ENCODE data around the gene CBX2. TPM values are rescaled to one million over a fixed set of nuclear protein-coding genes. Genes with fewer than 3 reads are reported as not detected.

CBX2 gene
- total and polyA plus RNA-seq, 2 of the 4 experiments (the other 2 are of a cell fraction), result 2.0 to 3.2 TPM

DNA sequence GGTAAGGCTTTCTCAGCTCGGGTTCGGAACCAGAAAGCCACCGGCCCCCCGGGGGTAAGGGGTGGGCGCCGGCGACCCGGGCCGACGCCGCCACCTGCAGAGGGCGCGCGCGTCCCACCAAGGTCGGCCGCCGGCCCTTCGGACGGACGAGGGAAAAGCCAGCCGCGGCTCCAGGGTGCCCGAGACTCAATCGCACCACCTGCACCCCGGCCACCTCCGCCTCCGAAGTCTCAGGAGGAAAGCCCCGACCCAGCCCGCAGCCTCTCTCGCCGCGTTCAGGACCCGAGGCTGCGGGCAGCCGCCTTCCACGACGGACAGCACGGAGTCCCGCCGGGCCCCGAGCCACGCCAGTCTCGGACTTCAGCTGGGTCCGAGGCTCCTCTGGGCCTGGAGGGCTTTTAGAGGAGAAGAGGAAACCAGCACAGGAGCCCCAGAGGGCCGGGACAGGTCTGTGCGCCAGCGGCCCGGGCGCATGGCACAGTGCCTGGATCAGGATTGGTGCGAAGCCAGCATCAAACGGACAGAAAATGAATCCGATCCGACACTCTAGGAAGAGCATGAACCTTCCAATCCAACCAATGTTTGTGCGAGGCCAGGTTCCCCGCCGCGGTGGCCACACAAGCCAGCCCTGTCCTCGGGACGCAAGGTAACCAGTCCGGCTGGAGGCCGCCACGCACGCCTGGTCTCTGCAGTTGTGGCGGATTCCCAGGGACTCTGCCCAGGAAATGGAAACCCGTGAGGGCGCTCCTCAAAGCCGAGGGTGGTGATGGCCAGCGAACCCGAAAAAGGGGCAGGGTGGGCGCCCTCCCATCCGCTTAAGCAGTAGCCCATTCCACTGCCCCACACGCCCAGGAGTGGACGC lies 12.2 kb downstream of the CBX2 start:
- H2BK120ac ChIP-seq (ENCODE audit: low read depth, low read length), result no peak overlapping the region
- no peak overlapping the region; the same call in 1 of the 2 replicates for H3K4me3 ChIP-seq (ENCODE audit: insufficient read depth, low read depth, low read length)
- TF ChIP-seq RAD21 (IDR thresholded peaks at IDR 0.05; ENCODE audit: low read length) (peak; percentile 84), RCOR1 (IDR thresholded peaks at IDR 0.05; ENCODE audit: insufficient replicate concordance, low read length) (no peak), RFX5 (IDR thresholded peaks at IDR 0.05; ENCODE audit: low read depth, low read length) (no peak), MXI1 (IDR thresholded peaks at IDR 0.05; ENCODE audit: borderline replicate concordance, low read depth, low read length) (no peak), POLR2A (IDR thresholded peaks at IDR 0.05; ENCODE audit: low read depth, low read length) (no peak), MAZ (IDR thresholded peaks at IDR 0.05; ENCODE audit: borderline replicate concordance, low read depth, low read length) (peak; percentile 34; the same call in 1 of the 2 replicates), SMC3 (IDR thresholded peaks at IDR 0.05; ENCODE audit: low read depth, low read length) (peak; percentile 75), CHD1 (IDR thresholded peaks at IDR 0.05; ENCODE audit: low read depth, low read length) (no peak), MAFK (IDR thresholded peaks at IDR 0.05; ENCODE audit: low read depth, low read length) (no peak), NFE2L2 (IDR thresholded peaks at IDR 0.05; ENCODE audit: low read depth, low read length) (no peak), FOS (IDR thresholded peaks at IDR 0.05; ENCODE audit: low read depth, low read length) (no peak)
- TF ChIP-seq, protein P1, sequence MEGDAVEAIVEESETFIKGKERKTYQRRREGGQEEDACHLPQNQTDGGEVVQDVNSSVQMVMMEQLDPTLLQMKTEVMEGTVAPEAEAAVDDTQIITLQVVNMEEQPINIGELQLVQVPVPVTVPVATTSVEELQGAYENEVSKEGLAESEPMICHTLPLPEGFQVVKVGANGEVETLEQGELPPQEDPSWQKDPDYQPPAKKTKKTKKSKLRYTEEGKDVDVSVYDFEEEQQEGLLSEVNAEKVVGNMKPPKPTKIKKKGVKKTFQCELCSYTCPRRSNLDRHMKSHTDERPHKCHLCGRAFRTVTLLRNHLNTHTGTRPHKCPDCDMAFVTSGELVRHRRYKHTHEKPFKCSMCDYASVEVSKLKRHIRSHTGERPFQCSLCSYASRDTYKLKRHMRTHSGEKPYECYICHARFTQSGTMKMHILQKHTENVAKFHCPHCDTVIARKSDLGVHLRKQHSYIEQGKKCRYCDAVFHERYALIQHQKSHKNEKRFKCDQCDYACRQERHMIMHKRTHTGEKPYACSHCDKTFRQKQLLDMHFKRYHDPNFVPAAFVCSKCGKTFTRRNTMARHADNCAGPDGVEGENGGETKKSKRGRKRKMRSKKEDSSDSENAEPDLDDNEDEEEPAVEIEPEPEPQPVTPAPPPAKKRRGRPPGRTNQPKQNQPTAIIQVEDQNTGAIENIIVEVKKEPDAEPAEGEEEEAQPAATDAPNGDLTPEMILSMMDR (conservative IDR thresholded peaks at IDR 0.05; ENCODE audit: low read depth, low read length), result peak; percentile 81
- TF ChIP-seq, protein P2, sequence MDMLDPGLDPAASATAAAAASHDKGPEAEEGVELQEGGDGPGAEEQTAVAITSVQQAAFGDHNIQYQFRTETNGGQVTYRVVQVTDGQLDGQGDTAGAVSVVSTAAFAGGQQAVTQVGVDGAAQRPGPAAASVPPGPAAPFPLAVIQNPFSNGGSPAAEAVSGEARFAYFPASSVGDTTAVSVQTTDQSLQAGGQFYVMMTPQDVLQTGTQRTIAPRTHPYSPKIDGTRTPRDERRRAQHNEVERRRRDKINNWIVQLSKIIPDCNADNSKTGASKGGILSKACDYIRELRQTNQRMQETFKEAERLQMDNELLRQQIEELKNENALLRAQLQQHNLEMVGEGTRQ (IDR thresholded peaks at IDR 0.05; ENCODE audit: low read depth, low read length), result no peak
- no peak overlapping the region for H4K8ac ChIP-seq (ENCODE audit: low read depth in 2 of 2, low read length in 2 of 2)
- H2AK5ac ChIP-seq (ENCODE audit: low read depth, low read length), result no peak overlapping the region
- H2BK5ac ChIP-seq (ENCODE audit: low read depth, low read length, poor library complexity, severe bottlenecking), result no peak overlapping the region
- no peaks in the 10 kb centered on the region for H3K9me1 ChIP-seq (ENCODE audit: insufficient read depth, low read length)
- peaks cover 11% of the 10 kb centered on the region for H4K20me1 ChIP-seq (ENCODE audit: insufficient read depth, low read length)
- peak overlapping the region; percentile 20 for H3K4me2 ChIP-seq (ENCODE audit: low read depth, low read length)
- no peak overlapping the region for H3K14ac ChIP-seq (replicated peaks; ENCODE audit: low read depth, low read length)
- no peak overlapping the region for H4K5ac ChIP-seq (ENCODE audit: low read depth, low read length)
- CTCF ChIA-PET, result interaction anchor here (0.9 kb wide), 1 partner anchor 244 kb away, joined by 3 read pairs; no protein-coding TSS in a partner anchor
- no peak overlapping the region for H3K23ac ChIP-seq (ENCODE audit: low read depth, low read length)
- ATAC-seq (ENCODE audit: low read depth) (peak; percentile 37), DNase-seq (no peak)
- WGBS, 2 experiments (ENCODE audit: extremely low coverage in 2 of 2, insufficient read length in 1 of 2), result 7% methylated on average over 40 of the region's 74 CpGs; no CpG with 5 or more reads in 1 of the 2 experiments
- peak overlapping the region; percentile 83 for H2AFZ ChIP-seq (replicated peaks; ENCODE audit: low read length, poor library complexity)
- no peaks in the 10 kb centered on the region for H3K9me3 ChIP-seq (ENCODE audit: control insufficient read depth, insufficient read depth, low read length)
- no peak overlapping the region for H4K91ac ChIP-seq (ENCODE audit: insufficient read depth, low read depth, low read length)
- peaks cover 37% of the 10 kb centered on the region for H3K27me3 ChIP-seq (ENCODE audit: control insufficient read depth, insufficient read depth, low read length)
- BruUV-seq (replicated peaks), result no TSS peak
- H3K18ac ChIP-seq (ENCODE audit: low read depth, low read length), result no peak overlapping the region
- in situ Hi-C loops (cut with MboI; ENCODE audit: low sequenced_read_pairs) (loop anchor here (5.0 to 10.0 kb wide), 2 partner anchors 125 to 197 kb away; no protein-coding TSS in a partner anchor), dilution Hi-C loops (cut with HindIII; ENCODE audit: low sequenced_read_pairs, unreplicated experiment) (no loop called here), intact Hi-C loops (cut with micrococcal nuclease) (loop anchor here (1.0 kb wide), 1 partner anchor 198 kb away; no protein-coding TSS in a partner anchor)
- no peak overlapping the region for H3K27ac ChIP-seq (ENCODE audit: insufficient read depth, low read length)
- no peak overlapping the region for H3K56ac ChIP-seq (ENCODE audit: extremely low read depth, insufficient read depth, low read length)
- POLR2A ChIA-PET (ENCODE audit: unreplicated experiment), result no interaction called here
- H2BK15ac ChIP-seq (ENCODE audit: low read depth, low read length), result no peak overlapping the region; the same call in 2 of the 3 replicates
- peaks cover 5% of the 10 kb centered on the region; the same call in 1 of the 2 replicates for H3K36me3 ChIP-seq (ENCODE audit: control insufficient read depth, insufficient read depth, low read length)
- H3K4ac ChIP-seq (ENCODE audit: low read depth, low read length), result no peak overlapping the region
- H3K9ac ChIP-seq (ENCODE audit: low read depth, low read length), result no peak overlapping the region
- H2AK9ac ChIP-seq (replicated peaks; ENCODE audit: low read depth, low read length, poor library complexity), result peak overlapping the region; percentile 56
- peaks cover 0 to 9% of the 10 kb centered on the region in 2 experiments; a peak in 1 of 4 replicates for H3K79me1 ChIP-seq (ENCODE audit: low read depth in 1 of 2, low read length in 2 of 2)
- no peak overlapping the region for H2BK20ac ChIP-seq (ENCODE audit: low read depth, low read length)
- H3K4me1 ChIP-seq (ENCODE audit: control insufficient read depth, insufficient read depth, low read length), result peaks cover 10% of the 10 kb centered on the region
